ENCODE results near the gene WDR7. TPM values are rescaled to one million over a fixed set of nuclear protein-coding genes. Genes with fewer than 3 reads are reported as not detected.

WDR7 gene
- total and polyA plus RNA-seq, 2 experiments from 2014 or later = 7.0 to 14.8 TPM

DNA sequence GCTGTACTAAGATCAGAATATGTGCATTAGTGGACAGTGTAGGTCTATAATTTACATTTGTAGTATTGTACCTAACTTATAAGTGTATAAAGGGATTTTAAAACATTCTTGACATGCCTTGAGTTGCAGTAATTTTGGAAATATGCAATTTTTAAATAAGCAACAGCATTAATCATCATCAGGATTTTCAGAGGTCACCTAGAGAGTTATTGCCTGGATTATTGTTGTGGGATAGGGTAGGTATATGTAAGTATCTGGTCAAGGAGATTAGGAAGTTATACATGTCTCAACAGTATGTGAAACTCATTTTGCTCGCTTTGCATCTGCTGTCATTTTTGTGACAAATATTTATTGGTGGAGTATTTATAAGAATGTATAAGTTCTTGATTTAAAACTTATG is 184.2 kb downstream of the WDR7 start:
- Histone ChIP-seq H2AFZ (no peak overlapping the region), H3K4me2 (no peak overlapping the region), H3K79me2 (replicated peaks; ENCODE audit: insufficient read depth) (no peaks in the 10 kb centered on the region), H4K20me1 (replicated peaks; ENCODE audit: insufficient read depth) (no peaks in the 10 kb centered on the region), H3K4me1 (ENCODE audit: insufficient read depth) (peaks cover 6% of the 10 kb centered on the region; the same call in 1 of the 2 replicates), H3K4me3 (no peak overlapping the region), H3K27me3 (ENCODE audit: insufficient read depth) (no peaks in the 10 kb centered on the region), H3K27ac (ENCODE audit: low read depth) (no peak overlapping the region), H3K9me2 (ENCODE audit: insufficient read depth) (no peaks in the 10 kb centered on the region), H3K36me3 (ENCODE audit: insufficient read depth) (no peaks in the 10 kb centered on the region), H3F3A (replicated peaks; ENCODE audit: low read depth) (no peaks in the 10 kb centered on the region)
- peaks cover 7% of the 10 kb centered on the region; the same call in 2 of the 3 replicates for H3K36me3 Mint-ChIP-seq (ENCODE audit: low read depth)
- DNase-seq (ENCODE audit: low spot score) (no peak), ATAC-seq (no peak)
- H3K4me1 Mint-ChIP-seq = peaks cover 5% of the 10 kb centered on the region
- H3K4me3 Mint-ChIP-seq = no peak overlapping the region
- peaks cover 2% of the 10 kb centered on the region for H3K27me3 Mint-ChIP-seq (ENCODE audit: insufficient read depth, low read depth, poor library complexity)
- no peak for TF ChIP-seq EZH2phosphoT487 (IDR thresholded peaks at IDR 0.05; ENCODE audit: unreplicated experiment)
- TF ChIP-seq, protein P1, sequence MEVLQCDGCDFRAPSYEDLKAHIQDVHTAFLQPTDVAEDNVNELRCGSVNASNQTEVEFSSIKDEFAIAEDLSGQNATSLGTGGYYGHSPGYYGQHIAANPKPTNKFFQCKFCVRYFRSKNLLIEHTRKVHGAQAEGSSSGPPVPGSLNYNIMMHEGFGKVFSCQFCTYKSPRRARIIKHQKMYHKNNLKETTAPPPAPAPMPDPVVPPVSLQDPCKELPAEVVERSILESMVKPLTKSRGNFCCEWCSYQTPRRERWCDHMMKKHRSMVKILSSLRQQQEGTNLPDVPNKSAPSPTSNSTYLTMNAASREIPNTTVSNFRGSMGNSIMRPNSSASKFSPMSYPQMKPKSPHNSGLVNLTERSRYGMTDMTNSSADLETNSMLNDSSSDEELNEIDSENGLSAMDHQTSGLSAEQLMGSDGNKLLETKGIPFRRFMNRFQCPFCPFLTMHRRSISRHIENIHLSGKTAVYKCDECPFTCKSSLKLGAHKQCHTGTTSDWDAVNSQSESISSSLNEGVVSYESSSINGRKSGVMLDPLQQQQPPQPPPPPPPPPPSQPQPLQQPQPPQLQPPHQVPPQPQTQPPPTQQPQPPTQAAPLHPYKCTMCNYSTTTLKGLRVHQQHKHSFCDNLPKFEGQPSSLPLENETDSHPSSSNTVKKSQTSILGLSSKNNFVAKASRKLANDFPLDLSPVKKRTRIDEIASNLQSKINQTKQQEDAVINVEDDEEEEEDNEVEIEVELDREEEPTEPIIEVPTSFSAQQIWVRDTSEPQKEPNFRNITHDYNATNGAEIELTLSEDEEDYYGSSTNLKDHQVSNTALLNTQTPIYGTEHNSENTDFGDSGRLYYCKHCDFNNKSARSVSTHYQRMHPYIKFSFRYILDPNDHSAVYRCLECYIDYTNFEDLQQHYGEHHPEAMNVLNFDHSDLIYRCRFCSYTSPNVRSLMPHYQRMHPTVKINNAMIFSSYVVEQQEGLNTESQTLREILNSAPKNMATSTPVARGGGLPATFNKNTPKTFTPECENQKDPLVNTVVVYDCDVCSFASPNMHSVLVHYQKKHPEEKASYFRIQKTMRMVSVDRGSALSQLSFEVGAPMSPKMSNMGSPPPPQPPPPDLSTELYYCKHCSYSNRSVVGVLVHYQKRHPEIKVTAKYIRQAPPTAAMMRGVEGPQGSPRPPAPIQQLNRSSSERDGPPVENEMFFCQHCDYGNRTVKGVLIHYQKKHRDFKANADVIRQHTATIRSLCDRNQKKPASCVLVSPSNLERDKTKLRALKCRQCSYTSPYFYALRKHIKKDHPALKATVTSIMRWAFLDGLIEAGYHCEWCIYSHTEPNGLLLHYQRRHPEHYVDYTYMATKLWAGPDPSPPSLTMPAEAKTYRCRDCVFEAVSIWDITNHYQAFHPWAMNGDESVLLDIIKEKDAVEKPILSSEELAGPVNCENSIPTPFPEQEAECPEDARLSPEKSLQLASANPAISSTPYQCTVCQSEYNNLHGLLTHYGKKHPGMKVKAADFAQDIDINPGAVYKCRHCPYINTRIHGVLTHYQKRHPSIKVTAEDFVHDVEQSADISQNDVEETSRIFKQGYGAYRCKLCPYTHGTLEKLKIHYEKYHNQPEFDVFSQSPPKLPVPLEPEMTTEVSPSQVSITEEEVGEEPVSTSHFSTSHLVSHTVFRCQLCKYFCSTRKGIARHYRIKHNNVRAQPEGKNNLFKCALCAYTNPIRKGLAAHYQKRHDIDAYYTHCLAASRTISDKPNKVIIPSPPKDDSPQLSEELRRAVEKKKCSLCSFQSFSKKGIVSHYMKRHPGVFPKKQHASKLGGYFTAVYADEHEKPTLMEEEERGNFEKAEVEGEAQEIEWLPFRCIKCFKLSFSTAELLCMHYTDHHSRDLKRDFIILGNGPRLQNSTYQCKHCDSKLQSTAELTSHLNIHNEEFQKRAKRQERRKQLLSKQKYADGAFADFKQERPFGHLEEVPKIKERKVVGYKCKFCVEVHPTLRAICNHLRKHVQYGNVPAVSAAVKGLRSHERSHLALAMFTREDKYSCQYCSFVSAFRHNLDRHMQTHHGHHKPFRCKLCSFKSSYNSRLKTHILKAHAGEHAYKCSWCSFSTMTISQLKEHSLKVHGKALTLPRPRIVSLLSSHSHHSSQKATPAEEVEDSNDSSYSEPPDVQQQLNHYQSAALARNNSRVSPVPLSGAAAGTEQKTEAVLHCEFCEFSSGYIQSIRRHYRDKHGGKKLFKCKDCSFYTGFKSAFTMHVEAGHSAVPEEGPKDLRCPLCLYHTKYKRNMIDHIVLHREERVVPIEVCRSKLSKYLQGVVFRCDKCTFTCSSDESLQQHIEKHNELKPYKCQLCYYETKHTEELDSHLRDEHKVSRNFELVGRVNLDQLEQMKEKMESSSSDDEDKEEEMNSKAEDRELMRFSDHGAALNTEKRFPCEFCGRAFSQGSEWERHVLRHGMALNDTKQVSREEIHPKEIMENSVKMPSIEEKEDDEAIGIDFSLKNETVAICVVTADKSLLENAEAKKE (CRISPR knock-in tag; IDR thresholded peaks at IDR 0.05) = no peak
- TF ChIP-seq, protein P2, sequence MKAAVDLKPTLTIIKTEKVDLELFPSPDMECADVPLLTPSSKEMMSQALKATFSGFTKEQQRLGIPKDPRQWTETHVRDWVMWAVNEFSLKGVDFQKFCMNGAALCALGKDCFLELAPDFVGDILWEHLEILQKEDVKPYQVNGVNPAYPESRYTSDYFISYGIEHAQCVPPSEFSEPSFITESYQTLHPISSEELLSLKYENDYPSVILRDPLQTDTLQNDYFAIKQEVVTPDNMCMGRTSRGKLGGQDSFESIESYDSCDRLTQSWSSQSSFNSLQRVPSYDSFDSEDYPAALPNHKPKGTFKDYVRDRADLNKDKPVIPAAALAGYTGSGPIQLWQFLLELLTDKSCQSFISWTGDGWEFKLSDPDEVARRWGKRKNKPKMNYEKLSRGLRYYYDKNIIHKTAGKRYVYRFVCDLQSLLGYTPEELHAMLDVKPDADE (IDR thresholded peaks at IDR 0.05) = no peak
- TF ChIP-seq ZNF331 (CRISPR knock-in tag; IDR thresholded peaks at IDR 0.05; ENCODE audit: low read depth) = no peak
- TF ChIP-seq POLR2AphosphoS5 (IDR thresholded peaks at IDR 0.05; ENCODE audit: low read depth) = no peak
- TF ChIP-seq, protein P3, sequence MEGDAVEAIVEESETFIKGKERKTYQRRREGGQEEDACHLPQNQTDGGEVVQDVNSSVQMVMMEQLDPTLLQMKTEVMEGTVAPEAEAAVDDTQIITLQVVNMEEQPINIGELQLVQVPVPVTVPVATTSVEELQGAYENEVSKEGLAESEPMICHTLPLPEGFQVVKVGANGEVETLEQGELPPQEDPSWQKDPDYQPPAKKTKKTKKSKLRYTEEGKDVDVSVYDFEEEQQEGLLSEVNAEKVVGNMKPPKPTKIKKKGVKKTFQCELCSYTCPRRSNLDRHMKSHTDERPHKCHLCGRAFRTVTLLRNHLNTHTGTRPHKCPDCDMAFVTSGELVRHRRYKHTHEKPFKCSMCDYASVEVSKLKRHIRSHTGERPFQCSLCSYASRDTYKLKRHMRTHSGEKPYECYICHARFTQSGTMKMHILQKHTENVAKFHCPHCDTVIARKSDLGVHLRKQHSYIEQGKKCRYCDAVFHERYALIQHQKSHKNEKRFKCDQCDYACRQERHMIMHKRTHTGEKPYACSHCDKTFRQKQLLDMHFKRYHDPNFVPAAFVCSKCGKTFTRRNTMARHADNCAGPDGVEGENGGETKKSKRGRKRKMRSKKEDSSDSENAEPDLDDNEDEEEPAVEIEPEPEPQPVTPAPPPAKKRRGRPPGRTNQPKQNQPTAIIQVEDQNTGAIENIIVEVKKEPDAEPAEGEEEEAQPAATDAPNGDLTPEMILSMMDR (conservative IDR thresholded peaks at IDR 0.05; ENCODE audit: low read depth in 2 of 2) = no peak
- no peak for TF ChIP-seq ZNF114 (CRISPR knock-in tag; IDR thresholded peaks at IDR 0.05)
- TF ChIP-seq STAT1 (IDR thresholded peaks at IDR 0.05; ENCODE audit: unreplicated experiment) = no peak
- no peak for TF ChIP-seq CREB1 (CRISPR knock-in tag; IDR thresholded peaks at IDR 0.05; ENCODE audit: low read depth)
- no peak for TF ChIP-seq NANOG (IDR thresholded peaks at IDR 0.05; ENCODE audit: borderline replicate concordance)
- TF ChIP-seq, protein P4, sequence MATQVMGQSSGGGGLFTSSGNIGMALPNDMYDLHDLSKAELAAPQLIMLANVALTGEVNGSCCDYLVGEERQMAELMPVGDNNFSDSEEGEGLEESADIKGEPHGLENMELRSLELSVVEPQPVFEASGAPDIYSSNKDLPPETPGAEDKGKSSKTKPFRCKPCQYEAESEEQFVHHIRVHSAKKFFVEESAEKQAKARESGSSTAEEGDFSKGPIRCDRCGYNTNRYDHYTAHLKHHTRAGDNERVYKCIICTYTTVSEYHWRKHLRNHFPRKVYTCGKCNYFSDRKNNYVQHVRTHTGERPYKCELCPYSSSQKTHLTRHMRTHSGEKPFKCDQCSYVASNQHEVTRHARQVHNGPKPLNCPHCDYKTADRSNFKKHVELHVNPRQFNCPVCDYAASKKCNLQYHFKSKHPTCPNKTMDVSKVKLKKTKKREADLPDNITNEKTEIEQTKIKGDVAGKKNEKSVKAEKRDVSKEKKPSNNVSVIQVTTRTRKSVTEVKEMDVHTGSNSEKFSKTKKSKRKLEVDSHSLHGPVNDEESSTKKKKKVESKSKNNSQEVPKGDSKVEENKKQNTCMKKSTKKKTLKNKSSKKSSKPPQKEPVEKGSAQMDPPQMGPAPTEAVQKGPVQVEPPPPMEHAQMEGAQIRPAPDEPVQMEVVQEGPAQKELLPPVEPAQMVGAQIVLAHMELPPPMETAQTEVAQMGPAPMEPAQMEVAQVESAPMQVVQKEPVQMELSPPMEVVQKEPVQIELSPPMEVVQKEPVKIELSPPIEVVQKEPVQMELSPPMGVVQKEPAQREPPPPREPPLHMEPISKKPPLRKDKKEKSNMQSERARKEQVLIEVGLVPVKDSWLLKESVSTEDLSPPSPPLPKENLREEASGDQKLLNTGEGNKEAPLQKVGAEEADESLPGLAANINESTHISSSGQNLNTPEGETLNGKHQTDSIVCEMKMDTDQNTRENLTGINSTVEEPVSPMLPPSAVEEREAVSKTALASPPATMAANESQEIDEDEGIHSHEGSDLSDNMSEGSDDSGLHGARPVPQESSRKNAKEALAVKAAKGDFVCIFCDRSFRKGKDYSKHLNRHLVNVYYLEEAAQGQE (IDR thresholded peaks at IDR 0.05; ENCODE audit: unreplicated experiment) = no peak
- TF ChIP-seq JUNB (IDR thresholded peaks at IDR 0.05; ENCODE audit: unreplicated experiment) = no peak
- TF ChIP-seq EZH2 (IDR thresholded peaks at IDR 0.05; ENCODE audit: low read depth, unreplicated experiment) = no peak
- H3K27ac Mint-ChIP-seq = no peak overlapping the region
- H3K9me3 Mint-ChIP-seq = no peaks in the 10 kb centered on the region
